GM19467 (cell line): ENCODE measurements around the gene SPATA2L.

Experiments
- ATAC-seq: cut with Tn5 transposase; IDR thresholded peaks from one replicate; pipeline ENCODE4 v1.9.1; 2021; ENCODE audit warnings: mild to moderate bottlenecking, moderate library complexity; ENCODE audit not compliant: unreplicated experiment

The SPATA2L gene

DNA sequence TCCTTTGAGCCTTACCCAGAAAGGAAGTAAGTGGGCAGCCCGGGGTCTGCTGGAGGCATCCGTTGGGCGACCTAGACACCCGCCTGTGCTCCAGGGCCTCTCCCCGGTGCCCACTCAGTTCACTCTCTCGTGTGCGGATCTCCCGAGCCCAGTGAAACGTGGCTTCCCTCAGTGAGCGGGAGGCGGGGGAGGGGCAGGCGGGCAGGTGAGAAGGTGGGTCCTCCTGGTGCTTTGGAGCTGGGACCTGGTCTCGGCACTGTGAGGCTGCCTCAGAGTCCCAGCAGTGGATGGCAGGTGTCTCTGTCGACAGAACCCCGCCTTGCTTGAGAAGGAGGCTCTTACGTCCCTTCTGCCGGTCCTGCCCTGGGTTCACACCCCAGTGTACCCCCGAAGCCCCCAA, 27.8 kb upstream of the SPATA2L start:
- ATAC-seq, result no peak

DNA sequence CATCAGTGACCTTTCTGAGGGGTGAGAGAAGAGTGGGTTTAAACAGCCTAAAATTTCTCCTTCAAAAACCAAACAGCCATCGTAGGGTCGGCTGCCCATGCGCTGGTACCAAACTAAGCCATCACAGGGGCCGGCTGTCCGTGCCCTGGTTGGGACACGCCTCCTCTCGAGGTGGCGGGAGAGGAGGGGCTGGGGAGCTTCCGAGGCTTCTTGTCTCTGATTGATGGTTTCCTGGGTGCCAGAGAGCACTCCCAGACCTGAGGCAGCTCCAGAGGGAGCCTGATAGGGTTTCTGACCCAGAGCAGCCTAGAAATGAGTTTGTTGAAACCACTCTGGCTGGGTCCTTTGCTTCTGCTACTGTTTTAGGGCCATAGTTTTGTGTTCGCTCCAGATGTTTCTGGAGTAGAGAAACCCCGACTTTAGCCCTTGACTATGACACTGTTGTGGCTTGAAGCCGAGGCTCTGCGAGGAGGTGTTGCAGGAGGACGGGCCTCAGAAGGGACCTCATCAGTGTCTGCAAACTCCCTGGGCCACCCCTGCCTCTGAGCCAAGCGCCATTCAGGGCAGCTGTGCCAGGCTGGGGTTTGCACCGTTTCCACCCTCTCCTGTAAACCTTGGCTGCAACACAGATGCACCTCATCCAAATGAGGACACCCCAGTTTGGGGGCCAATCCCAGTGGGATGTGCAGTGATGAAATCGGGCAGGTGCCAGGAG, 26.1 kb upstream of the SPATA2L start:
- ATAC-seq, result no peak

DNA sequence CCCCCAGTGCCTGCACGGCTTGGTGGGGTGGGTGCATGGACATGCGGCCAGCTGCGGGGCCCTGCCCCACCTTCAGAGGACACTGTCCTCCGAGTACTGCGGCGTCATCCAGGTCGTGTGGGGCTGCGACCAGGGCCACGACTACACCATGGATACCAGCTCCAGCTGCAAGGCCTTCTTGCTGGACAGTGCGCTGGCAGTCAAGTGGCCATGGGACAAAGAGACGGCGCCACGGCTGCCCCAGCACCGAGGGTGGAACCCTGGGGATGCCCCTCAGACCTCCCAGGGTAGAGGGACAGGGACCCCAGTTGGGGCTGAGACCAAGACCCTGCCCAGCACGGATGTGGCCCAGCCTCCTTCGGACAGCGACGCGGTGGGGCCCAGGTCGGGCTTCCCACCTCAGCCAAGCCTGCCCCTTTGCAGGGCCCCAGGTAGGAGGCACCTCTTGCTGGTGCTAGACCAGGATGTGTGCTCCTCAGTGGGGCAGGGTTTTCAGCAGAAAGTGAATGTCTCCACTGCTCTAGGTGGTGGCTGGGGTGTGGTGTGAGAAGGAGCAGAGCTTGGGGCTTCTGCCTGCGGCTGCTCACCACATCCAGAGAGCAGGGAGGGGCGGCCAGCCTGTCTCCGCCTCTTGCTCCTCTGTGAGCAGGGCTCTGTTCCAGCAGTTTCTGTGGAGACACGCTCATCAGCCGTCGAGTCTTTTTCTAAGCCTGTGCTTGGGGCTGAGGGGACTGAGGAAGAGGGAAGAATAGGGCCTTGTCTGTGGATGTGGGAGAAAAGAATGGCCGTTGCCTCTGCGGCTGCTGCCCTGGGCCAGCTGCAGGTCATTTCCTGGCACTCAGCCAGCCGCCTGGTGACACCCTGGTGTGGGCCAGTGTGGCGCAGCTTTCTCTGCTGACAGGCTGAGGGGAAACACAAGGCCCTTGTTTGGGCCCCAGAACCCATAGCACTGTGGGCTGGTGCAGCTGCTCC, 22.1 kb upstream of the SPATA2L start:
- no peak for ATAC-seq

DNA sequence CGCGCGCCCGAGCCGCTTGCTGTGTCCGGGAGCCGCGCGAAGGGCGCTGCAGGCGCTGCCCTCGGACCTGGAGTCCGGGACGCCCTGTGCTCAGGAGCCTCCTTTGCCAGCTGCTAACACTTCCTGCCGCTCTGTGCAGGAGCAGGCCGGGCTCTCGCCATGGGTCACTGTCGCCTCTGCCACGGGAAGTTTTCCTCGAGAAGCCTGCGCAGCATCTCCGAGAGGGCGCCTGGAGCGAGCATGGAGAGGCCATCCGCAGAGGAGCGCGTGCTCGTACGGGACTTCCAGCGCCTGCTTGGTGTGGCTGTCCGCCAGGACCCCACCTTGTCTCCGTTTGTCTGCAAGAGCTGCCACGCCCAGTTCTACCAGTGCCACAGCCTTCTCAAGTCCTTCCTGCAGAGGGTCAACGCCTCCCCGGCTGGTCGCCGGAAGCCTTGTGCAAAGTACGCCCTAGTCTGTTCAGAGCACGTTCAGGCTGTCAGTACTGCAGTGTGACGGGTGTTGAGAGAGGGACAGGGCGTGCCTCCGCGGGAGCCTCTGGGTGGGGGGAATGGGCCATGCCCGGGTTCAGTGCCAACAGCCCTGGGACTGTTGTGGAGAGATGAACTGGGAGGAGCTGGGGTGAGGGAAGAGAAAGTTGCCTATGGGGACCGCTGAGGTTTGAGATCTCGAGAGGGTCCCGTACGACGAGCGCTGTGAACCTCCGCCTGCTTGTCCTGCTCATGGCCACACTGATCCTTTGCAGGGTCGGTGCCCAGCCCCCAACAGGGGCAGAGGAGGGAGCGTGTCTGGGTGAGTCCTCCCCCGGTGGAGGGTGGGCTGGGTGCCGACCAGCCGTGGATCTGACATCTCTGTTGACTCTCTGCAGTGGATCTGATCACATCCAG, 21.1 kb upstream of the SPATA2L start:
- peak; percentile 19 for ATAC-seq

DNA sequence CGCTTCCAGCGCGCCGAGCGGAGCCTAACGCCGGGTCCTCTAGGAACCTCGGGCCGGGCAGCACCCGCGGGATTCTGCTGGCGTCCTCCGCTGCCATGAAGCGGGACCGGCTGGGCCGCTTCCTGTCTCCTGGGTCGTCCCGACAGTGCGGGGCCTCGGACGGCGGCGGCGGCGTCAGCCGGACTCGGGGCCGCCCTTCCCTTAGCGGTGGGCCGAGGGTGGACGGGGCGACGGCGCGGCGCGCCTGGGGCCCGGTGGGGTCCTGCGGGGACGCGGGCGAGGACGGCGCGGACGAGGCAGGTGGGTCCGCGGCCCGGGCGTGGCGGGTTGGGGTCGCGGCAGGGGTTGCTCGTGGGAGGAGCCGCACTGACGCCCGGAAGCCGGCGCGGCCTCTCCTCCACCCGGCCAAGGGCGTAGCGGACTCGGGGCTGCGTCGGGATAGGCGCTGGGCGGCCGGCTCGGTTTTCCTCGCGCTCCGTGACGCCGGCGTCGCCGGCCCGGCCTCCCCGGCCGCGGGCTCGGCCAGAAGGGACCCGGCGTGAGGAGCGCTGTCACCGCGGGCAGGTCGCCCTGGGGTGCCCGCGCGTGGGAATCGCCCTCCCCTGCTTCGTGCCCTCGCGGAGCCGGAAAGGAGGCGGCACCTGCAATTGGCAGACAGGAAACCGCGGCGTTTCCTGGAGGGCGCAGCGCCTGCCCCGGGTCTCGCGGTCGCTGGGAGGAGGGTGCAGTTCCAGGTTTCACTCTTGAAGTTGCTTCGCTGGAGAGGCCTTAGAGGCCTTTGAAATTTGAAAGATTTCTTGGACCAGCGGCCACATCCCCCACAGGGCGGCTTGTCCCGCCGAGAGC, 20.3 kb upstream of the SPATA2L start:
- ATAC-seq, result peak; percentile 28

- ATAC-seq, result peak; percentile 40
Observed at GRCh38 chr16:89720813-89721545, 19.5 kb upstream of the SPATA2L start, which contains the start of the genes VPS9D1 and ZNF276. Gene VPS9D1 (minus strand): TSS chr16:89720898. CDS start chr16:89720861, 37 bp downstream. Gene ZNF276 (plus strand): TSS chr16:89721537. CDS start chr16:89721641, 104 bp downstream.

GRCh38 chr16:89720551-89720812, 19.0 kb upstream of the SPATA2L start:
- peak; percentile 12 for ATAC-seq

GRCh38 chr16:89717688-89718505, 16.4 kb upstream of the SPATA2L start:
- no peak for ATAC-seq

DNA sequence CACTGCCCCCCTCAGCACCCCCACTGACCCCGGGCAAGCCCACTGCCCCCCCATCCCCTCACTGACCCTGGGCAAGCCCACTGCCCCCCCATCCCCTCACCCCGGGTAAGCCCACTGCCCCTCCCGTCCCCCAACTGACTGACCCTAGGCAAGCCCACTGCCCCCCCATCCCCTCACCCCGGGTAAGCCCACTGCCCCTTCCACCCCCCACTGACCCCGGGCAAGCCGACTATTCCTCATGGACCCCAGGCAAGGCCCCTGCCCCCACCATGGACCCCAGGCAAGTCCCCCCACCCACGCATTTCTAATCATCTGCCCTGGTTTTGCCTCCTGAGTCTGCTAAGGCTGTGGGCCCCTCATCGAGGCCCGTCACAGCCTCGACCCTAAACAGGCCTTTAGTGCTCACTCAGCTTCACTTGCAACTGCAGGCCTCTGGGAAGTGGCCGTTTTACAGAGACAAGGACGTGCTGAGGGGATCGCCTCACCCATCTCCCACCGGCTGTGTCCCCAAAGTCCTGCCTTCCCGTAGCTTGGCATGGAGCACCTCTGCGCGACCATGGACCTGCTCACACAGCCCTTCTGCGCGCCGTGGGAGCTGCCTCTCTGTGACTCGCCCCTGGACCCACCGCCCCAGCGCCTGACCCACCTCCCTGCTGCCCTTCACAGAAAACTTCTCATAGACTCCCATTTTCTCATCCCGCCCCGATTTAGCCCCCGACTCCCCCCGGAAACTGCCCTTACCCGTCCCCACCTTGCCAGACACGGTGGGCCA, 15.6 kb upstream of the SPATA2L start:
- ATAC-seq, result no peak

DNA sequence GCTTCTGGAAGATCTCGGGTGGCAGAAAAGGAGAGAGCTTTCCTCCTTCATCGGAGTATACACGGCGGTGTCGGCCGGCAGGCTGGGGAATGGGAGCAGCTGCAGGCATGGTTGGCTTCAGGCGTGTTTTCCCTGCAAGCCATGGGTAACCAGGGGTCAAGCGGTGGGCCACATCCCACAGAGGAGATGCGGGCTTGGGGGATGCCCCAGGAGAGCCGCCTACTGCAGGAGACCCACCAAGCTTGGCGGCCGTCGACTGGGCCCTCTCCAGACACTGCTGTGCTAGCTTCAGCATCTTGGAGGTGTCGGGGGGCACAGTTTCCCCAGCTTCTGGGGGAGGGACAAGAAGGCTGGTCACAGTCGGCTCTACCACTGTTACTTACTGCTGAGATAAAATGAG, 15.0 kb upstream of the SPATA2L start:
- ATAC-seq, result no peak

DNA sequence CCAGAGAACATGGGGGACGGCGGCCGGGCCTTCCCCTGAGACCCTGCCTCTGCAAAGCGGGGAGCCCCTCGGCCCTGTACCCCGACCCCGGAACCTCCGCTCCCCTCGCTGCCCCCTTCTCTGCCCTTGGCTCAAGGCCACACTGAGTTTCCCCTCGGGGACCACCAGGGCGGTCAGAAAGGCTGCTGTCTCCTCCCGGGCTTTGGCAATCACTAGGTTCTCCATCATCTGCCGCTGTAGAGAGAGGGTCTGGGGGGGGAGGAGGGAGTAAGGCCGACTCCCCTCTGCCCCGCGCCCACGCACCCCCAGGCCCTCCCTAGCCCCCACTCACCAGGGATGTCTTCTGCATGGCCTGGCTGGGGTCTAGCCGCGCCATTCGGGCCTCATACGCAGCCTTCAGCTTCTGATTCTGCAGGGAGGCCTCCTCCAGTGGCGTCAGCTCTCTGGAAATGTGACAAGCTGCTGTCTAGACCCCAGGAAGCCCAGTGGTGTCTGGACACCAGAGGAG, 10.8 kb upstream of the SPATA2L start:
- no peak for ATAC-seq

GRCh38 chr16:89711601-89712273, 10.2 kb upstream of the SPATA2L start:
- ATAC-seq, result no peak

DNA sequence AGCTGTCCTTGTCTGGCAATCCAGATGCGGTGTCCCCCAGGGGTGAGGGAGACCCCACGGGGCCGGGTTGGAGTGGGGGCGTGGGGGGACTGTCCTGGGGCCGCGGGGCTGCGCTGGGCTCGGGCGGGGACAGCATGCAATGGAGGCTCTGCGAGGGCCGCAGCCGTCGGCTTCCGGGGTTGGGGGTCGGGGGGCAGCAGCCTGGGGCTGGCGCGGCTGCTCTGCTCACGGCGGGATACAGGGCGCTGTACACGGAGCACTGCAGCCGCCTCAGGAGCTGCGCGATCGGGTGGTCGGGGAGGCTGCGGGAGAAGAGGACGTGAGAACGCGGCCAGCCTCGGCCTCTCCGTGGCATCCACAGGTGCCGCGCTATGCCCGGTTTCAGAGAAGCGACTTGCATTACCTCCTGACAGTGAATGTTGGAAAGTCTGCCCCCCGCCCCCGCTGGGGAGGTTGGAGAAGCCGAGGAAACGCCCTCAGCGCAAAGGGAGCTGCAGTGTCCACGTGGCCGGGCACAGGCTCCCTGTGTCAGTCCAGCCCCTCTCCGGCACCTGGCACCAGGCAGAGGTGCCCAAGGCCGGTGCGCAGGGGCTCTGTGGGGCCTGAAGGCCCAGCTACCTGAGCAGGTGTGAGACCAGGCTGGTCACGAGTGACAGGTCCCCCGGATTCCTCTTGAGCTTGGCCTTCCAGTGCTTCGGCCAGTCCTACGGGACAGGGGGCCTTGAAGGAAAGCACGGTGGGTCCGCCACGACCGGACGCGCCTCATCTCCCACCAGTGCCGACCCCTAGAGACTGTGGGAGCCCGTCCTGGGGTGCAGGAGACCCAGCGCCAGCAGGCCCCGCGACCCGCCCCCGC, 9.4 kb upstream of the SPATA2L start:
- ATAC-seq, result no peak

DNA sequence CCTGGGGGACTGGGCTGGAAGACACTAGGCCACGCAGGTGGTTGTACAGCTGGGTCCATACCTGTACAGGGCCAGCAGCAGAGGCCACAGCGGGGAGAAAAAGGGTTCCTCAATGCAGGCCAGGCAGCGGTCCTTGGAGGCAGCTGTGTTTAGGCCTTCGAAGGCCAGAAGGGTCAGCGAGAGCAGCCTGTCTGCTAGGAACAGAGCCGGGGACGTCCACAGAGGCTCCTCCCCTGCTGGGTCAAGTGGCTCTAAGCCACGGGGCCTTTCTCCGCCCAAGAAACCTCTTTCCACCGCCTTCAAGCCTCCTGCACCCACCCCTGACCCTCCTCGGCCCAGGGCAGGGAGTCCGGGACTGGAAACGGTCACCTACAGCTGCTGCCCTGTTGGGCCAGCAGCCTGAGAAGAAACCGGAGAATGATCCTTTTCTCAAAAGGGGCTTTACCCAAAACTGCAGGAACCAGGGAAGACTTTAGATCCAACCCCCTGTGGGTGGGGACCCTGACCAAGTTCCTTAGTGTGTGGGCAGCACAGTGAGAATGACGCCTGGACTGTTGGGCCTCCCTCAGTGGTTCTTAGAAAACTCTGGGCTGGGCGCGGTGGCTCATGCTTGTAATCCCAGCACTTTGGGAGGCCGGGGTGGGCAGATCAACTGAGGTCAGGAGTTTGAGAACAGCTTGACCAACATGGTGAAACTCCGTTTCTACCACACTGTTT, 8.4 kb upstream of the SPATA2L start:
- ATAC-seq, result no peak

DNA sequence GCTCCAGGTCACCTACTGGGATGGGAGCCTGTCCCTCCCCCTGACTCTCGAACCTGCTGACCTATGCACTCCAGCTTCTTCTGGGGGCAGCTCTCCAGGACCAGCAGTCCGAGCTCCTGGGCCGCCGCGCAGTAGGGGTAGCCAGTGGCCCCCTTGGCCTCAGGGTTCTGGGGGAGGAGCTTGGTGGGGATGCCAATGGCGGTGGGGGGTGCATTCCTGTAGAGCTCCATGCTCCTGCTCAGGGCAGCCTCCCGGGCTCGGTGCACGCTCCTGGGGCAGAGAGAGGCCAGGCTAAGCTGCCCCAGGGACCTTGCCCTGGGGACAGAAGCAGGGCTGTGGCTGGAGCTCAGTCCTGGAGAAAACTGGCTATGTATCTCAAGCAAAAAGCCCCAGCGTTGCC, 7.7 kb upstream of the SPATA2L start:
- ATAC-seq, result no peak
